ENCODE data around the gene ZFP3. TPM values are rescaled to one million over a fixed set of nuclear protein-coding genes. Genes with fewer than 3 reads are reported as not detected.
"Not testable (repeated sequence)": the region's sequence is repeated elsewhere in the genome, so short reads cannot be mapped to it uniquely, and the experiment has no call there.

The ZFP3 gene
- total and polyA plus RNA-seq, 2 of the 4 experiments (the other 2 are of a cell fraction), result 0.54 to 0.75 TPM

- H3K23ac ChIP-seq (ENCODE audit: low read depth, low read length); in situ Hi-C loops (cut with MboI; ENCODE audit: low sequenced_read_pairs); H2BK15ac ChIP-seq (ENCODE audit: low read depth, low read length); H4K5ac ChIP-seq (ENCODE audit: low read depth, low read length); H2AK9ac ChIP-seq (replicated peaks; ENCODE audit: low read depth, low read length, poor library complexity); H2BK5ac ChIP-seq (ENCODE audit: low read depth, low read length, poor library complexity, severe bottlenecking); H3K36me3 ChIP-seq (ENCODE audit: control insufficient read depth, insufficient read depth, low read length); H3K9ac ChIP-seq (ENCODE audit: low read depth, low read length); BruUV-seq (replicated peaks); ATAC-seq (ENCODE audit: low read depth); dilution Hi-C loops (cut with HindIII; ENCODE audit: low sequenced_read_pairs, unreplicated experiment); H3K4me2 ChIP-seq (ENCODE audit: low read depth, low read length); H3K4ac ChIP-seq (ENCODE audit: low read depth, low read length); H3K4me1 ChIP-seq (ENCODE audit: control insufficient read depth, insufficient read depth, low read length); intact Hi-C loops (cut with micrococcal nuclease); H3K56ac ChIP-seq (ENCODE audit: extremely low read depth, insufficient read depth, low read length); H3K9me3 ChIP-seq (ENCODE audit: control insufficient read depth, insufficient read depth, low read length); H3K79me1 ChIP-seq (ENCODE audit: low read depth in 1 of 2, low read length in 2 of 2); H3K9me1 ChIP-seq (ENCODE audit: insufficient read depth, low read length); H3K14ac ChIP-seq (replicated peaks; ENCODE audit: low read depth, low read length); H3K27me3 ChIP-seq (ENCODE audit: control insufficient read depth, insufficient read depth, low read length); H2AFZ ChIP-seq (replicated peaks; ENCODE audit: low read length, poor library complexity); DNase-seq; H2BK20ac ChIP-seq (ENCODE audit: low read depth, low read length); H3K27ac ChIP-seq (ENCODE audit: insufficient read depth, low read length); H2AK5ac ChIP-seq (ENCODE audit: low read depth, low read length); H4K91ac ChIP-seq (ENCODE audit: insufficient read depth, low read depth, low read length); H2BK120ac ChIP-seq (ENCODE audit: low read depth, low read length); H3K18ac ChIP-seq (ENCODE audit: low read depth, low read length); H4K20me1 ChIP-seq (ENCODE audit: insufficient read depth, low read length); H4K8ac ChIP-seq (ENCODE audit: low read depth in 2 of 2, low read length in 2 of 2); H3K4me3 ChIP-seq (ENCODE audit: insufficient read depth, low read depth, low read length): not testable (repeated sequence)
- ChIA-PET CTCF (interaction anchor here (1.4 kb wide), 1 partner anchor 32 kb away, joined by 10 read pairs; no protein-coding TSS in a partner anchor), POLR2A (ENCODE audit: unreplicated experiment) (interaction anchor here (1.2 kb wide), 1 partner anchor 82 kb away, joined by 6 read pairs; the partner anchor contains the start of gene PFN1)
- 80% methylated on average over 1 of the region's 2 CpGs; no CpG with 5 or more reads in 1 of the 2 experiments for WGBS, 2 experiments (ENCODE audit: extremely low coverage in 2 of 2, insufficient read length in 1 of 2)
Measured at GRCh38 chr17:5030168-5030567, 48.1 kb upstream of the ZFP3 start.
